GM04503 (cell line): ENCODE data around the gene MTERF4.

Source experiments
- DNase-seq: peaks from one replicate; pipeline ENCODE4 v3.0.0-alpha.2; 2012; ENCODE audit warnings: low read depth

Gene MTERF4

DNA sequence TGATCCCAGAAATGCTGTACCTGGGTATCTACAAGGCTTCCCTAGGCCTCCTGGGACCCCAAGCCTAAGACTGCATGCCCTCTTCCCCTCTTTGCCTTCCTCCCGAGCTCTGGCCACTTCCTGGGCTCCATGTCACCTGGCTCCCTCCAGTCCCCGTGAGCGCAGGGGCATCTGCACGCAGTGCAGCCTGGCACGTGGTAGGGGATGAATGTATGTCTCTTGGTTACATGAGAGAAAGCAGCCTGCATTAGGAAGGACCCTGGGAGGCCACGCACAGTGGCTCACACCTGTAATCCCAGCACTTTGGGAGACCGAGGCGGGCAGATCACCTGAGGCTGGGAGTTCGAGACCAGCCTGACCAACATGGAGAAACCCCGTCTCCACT is 31.3 kb upstream of the MTERF4 start:
- DNase-seq = no peak

DNA sequence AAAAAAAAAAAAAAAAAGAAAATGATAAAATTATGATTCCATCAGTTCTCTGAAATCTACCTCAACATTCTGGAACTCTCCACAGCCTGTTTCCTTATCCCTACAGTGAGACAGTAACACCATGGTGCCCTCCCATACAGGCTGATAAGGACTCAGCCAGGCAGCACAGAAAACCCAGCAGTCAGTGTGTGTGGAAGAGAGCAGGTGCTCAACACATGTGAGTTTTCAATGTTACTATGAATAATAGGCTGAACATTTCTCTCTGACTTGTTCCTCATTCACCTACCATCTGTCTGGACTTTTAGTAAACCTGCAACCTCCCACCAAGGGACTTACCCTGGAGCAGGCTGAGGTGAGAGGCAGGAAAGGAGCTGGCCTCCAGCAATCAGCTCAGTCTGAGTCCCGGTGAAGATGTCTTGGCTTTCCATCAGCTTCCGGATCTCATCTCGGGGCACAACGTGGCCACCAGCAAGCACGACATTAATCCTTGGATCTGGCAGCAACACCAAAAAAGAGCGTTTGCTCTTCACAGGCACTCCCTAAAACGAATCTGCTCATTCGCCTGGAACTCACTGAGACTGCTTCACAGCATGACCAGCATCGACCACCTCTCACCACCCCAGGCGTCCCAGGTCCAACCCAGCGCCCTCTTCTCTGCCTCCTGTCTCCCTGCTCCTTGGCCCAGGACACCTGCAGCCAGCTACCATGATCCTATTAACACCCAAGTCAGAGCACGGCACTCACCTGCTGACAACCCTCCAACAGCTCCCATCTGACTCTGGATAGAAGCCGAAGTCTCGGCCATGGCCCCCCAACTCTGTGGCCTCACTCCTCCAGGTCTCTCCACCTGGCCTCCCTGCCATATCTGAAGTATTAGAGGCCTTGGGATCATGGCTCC is 30.7 kb upstream of the MTERF4 start:
- DNase-seq = no peak

DNA sequence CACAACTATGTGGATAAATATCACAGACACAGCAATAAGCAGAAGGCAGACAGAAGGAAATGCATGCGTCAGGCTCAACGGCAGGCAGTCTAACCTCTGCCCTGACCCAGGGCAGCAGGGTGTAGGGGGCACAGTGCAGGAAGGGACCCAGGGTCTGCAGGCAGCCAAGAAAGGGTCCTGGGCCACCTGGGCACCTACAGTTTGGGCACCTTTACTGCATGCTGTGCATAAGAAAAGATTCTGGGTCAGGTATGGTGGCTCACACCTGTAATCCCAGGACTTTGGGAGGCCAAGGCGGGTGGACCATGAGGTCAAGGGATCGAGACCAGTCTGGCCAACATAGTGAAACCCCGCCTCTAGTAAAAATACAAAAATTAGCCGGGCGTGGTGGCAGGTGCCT is 29.4 kb upstream of the MTERF4 start:
- no peak for DNase-seq

DNA sequence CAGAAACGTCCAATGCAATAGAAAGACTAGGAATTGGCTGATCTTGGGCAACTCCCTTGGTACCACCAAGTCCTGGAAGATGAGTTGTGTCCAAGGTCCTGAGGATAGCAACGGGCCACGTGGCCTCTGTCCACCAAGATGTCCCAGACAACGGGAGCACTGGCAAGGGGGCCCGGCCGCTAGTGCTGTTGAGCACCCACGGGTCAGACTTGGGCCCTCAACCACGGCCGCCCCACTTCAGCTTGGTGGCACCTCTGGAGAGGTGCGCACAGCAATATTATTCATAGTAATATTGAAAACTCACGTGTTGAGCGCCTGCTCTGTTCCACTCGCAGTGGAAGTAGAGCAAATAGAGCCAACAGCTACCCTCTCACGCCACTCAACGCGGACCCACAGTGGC is 28.2 kb upstream of the MTERF4 start:
- DNase-seq = no peak

DNA sequence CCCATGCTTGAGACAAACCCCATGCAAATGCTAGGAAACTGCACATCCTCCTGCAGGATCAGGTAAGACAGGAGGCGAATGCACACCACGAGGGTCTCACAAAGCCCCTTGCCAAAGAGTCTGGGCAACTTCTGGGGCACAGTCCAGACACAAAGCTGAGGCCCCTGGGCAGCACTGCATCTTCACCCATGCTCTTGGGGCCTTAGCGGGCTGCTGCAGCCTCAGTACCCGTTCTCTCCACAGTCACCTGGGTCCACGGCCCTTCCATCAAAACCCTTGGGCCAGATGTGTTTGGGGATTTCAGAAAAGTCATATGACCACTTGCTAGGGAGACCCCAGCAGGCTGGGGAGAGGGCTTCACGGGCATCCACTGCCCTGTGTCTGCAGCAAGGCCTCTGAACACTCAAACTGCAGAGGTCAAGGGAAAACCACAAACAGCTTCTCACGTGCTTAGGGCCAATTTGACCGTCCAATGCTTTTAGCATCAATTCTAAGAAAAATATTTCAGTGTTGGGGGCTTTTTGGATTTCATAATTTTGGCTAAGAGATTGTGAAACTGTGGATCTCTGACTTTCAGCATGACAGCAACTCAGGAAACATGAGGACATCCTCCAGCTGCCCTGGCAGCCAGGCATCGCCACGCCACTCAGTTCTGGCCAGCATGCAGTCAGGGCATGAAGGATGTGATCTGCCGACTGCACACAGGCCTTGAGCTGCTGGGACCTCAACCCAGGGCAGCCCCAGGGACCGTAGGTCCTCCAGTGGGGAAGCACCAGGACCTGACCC is 27.2 kb upstream of the MTERF4 start:
- no peak for DNase-seq

DNA sequence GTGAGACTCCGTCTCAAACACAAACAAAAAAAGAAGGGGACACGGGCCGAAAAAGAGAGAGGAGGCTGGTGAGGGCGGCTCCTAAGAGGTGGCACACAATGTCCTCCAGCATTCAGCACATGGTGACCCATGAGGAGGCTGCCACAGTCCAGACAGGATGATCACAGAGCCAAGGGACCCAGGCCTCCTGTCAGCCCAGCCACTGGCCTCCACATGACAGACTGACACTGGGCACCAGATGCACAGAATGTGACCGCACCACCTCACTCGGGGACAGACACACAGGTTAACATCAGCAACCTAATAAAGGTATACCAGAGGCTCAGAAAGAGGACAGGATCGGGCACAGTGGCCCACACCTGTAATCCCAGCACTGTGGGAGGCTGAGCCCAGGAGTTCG is 26.2 kb upstream of the MTERF4 start:
- DNase-seq = no peak

DNA sequence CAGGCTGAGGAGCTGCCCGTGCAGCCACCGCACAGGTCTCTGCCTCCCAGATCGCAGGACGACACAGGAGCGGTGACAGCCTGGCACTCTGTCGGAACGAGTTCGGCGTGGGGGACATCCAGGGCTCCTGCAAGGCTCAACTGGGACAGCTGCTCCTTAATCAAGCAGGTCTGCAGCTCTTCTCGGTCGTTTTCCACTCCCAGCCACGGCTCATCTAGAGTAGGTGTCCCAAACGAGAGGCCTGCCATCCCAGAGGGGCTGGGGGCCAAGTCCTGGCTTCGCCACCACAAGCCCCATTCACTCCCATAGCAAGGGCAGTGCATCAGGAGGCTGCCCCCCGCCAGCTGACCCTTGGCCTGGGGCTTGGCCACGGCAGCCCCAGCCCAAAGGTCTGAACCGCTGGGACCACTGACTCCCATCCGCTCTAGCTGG is 24.7 kb upstream of the MTERF4 start:
- no peak for DNase-seq

DNA sequence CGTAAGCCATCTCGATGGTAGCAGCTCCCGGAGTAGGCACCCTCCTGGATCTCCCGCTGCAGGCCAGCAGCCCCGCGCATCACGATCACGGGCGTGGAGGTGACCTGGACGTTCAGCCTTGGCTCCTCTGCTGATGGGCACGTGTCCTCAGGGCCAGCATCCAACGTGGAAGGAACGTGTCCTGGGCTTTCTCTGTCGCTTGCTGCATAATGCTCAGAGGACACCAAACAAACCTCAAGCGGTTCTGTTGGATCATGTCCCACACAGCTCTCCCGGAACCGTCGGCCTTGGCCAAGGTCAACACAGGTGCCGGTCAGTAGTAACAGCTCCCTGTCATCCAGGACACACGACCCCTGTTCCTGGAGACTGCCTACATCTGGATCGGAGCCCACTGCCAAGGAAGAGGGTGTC is 24.1 kb upstream of the MTERF4 start:
- no peak for DNase-seq

DNA sequence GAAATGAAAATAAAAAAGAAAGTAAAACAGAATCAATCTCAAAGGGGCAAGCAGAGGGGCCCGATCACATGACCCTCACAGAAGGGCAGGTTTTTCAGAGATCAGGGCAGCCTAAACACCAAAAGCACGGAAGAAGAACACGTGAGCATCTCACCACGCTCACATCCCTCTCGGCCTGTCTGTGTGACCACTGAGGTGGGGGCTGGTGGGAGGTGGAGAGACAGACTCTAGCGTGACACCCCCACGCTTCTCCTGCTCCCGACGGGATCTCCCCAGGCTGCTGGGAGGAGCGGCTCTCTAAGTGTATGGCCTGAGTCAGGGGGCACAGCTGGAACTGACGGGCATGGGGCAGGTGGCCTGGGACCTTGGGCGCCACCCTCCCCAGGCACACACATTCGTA is 23.5 kb upstream of the MTERF4 start:
- DNase-seq = no peak

DNA sequence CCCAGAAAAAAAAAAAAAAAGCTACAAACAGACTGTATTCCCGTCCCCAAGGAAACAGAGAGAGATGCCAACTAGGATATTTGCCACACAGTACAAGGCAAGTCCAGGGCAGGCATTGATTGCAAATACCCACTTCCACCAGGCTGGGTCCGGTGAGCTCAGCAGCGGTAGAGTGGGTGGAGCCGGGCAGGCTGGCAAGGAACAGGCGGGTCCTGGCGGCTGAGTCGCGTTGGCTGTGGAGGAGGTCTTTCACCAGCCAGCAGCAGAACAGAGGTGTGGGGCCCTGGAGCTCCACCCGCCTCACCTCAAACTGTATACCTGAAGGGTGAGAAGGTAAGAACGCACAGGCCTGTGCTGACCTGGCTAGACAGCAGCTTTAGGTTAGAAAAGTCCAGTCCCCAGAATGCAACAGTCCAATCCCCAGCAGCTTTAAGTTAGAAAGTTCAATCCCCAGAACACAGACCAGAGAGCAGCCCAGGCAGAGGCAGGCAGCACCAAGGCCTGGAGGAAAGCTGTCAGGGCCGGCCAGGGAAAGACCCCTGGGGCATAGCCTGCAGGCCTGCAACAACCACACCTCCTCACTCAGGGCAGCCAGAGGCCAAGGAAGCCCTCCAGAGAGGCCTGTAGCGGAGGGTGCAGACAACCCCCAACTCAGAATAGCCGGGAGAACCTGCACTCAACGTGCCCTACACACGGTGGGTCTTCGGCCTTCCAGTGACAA is 21.9 kb upstream of the MTERF4 start:
- DNase-seq = no peak

DNA sequence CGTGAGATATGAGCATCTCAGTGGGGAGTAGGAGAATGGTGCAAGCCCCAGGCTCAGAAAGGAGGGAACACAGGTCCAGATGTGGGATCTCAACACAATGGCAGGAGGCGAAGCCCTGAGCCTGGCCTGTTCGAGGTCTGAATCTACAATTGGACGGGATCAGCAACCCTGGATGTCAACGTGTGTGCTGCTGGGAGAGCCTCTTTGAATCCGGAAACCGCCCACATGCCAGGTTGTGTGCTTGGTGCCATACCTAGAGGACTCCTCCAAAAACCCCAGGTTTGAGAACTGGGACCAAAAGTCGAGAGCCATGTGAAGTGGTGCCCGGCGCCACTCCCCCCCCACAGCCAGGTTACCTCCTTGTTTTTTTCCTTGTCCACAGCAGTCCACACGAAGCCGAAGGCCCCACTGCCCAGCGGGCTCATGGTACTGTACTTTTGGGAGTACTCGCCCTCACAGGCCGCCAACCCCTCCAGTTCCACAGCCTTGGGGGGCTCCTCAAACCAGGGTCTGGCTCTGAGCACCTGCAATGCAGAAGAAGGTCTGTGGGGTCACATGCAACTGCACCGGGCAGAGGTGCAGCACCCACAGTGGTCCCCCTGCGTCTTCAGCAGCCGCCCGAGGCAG is 20.4 kb upstream of the MTERF4 start:
- DNase-seq = no peak

DNA sequence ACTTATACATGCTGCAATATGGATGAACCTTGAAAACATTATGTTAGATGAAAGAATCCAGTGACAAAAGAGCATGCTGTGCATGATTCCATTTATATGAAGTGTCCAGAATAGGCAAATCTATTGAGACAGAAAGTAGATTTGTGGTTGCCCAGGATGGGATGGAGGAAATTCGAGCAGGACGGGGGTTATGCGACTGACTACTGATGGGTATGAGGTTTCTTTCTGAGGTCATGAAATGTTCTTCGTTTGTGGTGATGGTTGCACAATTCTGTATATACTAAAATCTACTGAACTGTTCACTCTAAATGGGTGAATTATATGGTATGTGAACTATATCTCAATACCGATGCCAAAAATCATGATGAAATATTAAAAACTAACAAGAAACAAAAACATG is 18.9 kb upstream of the MTERF4 start:
- no peak for DNase-seq

DNA sequence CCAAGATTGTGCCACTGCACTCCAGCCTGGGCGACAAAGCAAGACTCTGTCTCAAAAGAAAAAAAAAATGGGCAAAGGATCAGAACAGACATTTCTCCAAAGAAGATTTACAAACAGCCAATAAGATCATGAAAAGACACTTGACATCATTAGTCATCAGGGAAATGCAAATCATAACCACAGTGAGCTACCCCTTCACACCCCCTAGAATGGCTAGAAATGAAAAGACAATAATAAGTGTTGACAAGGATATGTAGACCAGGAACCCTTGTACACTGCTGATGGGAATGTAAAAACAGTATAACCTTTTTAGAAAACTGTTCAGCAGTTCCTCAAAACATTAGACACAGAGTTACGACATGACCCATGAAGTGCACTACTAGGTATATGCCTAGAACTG is 18.4 kb upstream of the MTERF4 start:
- no peak for DNase-seq

DNA sequence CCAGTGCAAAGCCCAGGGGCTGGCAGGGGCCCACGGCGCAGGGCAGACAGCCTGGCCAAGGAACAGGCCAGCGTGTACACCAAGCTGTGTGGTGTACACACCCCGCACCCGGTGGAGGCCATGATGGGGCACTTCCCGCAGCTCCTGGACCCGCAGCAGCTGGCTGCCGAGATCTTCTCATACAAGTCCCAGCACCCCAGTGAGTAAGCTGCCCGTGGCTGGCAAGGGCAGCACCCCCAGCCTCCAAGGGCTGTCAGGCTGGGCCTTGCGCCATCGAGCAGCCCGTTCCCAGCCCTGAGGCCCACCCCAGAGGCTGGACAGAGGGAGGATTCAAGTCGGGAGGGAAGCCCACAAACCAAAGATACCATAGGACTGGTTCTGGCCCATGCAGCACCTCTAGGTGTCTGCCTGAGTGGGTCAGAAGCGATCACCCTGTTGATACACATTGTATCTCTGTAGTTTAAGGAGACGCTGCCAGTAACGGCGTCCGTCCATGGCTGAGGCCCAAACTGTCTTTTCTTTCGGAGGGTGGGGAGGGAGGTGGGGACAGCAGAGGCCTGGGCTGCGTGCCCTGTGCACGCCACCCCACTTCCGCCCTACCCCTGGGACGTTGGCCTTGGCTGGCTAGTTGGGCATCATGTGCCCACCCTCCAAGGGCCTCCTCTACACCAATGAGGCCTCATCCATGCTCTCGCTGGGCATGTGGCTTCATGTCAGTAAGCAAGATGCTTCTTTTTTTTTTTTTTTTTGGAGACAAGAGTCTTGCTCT is 16.8 kb upstream of the MTERF4 start:
- DNase-seq = no peak

DNA sequence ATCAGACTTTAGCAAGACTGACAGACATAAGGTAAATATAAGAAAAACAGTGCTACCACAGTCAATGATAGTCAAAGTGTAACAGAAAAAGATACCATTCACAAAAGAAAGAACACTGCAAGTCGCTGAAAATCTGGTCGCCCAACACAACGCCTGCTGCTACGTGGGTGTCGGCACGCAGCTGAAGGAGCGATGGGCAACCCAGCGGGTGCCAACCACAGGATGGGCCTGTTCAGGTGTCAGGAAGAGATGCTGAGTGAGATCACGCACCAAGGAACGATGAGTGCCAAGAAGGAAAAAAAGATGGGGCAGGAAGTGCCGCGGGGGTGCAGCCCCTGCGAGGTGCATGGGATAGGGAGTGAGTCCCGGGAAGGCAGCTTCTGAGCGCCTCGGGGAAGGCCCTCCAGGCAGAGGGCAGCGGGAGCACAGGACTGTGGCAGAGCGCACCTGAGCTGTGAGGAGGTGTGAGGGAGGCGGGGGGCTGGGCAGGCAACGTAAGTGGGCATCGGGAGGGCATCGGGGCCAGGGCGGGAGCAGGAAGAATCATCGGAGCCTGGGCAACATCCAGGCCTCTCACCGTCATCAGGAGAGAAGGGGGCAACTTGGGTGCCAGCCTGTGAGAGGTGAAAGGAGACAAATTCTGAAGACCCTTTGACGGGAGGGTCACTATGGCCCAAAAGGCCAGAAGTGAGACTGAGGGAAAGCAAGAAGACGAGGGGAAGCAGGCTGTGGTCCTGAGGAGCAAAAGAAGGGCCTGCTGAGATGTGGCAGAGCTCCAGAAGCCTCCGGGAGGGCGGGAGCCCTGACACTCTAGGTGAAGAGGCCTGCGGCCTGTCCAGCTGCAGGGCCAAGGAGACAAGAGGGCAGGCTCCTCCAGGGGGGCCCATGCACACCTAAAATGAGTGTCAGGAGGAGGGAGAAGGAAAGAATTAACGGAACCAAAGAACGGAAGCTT is 14.8 kb upstream of the MTERF4 start:
- DNase-seq = no peak

DNA sequence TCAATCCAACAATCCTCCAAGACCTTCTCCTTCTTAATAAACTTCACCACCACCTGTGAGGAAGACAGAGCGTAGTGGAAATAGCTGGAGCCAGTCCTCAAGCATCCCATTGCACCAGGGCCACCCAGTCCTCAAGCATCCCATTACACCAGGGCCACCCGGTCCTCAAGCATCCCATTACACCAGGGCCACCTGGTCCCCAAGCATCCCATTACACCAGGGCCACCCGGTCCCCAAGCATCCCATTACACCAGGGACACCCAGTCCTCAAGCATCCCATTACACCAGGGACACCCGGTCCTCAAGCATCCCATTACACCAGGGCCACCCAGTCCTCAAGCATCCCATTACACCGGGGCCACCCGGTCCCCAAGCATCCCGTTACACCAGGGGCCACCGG is 13.3 kb upstream of the MTERF4 start:
- no peak for DNase-seq

DNA sequence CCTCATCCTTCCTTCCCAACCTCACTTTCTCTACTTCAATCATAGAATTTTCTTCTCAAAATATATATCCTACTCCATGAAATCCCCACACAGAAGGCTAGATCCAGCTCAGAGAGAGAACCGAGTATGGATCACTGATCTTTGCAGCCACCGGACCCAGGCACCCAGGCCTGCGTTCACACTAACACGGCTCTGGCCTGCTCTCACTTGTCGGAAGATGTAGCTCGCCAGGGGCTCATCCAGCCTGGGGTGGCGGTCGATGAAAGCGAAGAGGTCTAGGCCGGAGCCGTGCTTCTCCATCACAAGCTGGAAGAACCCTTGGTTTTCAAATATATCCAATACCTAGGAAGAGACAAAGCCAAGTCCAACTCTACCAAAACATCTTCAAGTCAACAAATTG is 12.7 kb upstream of the MTERF4 start:
- DNase-seq = no peak

DNA sequence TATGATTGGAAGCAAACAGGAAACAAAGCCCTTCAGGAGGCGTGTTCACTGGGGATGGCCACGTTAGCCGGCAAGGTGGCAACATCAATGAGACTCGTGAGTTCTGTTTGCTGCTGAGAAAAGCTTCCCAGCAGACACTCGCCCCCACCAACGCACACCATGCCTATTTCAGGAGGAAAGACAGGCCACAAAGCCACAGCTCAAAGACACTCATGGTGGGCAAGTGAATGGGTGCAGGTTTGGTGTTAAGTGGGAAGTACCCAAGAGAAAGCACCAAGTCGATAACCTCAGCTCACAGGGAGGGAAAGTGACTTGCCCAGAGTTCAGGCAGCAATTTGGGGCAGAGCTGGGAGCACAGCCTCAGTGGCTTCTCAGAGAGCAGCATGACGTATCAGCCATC is 10.5 kb upstream of the MTERF4 start:
- DNase-seq = no peak

DNA sequence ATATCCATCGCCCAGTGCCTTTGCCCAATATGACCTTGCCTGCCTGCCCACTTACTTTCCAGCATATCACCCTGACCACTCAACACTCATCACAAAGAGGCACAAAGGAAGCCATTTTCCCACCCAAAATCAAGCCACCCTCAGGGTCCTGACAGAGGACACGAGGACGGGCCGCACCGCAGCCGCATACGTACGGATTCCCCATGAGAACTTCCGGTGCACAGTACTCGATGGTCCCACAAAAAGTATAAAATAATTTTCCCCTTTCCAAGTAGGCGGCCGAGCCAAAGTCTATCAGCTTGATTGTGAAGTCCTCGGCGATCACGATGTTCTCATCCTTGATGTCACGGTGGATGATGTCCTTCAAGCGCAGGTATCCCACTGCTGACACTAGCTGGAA is 10.0 kb upstream of the MTERF4 start:
- DNase-seq = no peak

DNA sequence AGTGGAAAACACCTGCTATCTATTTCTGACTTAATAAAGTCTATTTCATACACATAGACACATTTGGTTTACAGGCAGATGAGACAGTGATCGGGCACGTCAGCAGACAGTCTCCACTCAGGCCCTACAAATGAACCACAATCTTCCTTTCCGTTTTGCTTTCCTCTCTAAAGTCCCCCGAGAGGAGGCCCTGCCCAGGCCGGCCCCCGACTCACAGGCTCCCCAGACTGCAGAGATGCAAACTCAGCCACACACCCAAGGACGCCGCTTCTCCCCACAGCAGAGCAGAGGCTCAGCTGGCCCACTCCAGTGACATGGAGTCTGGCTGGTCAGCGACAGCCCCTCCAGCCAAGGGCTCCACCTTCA is 9.3 kb upstream of the MTERF4 start:
- no peak for DNase-seq
